Measurements from ENCODE around the gene RPL41. TPM values are rescaled to one million over a fixed set of nuclear protein-coding genes. Genes with fewer than 3 reads are reported as not detected.

The RPL41 gene
- total and polyA plus RNA-seq, 9 of the 15 experiments (the other 6 are each of a cell fraction or from before 2014, with no cell fraction given): 3,403 to 11,276 (median 5,604) TPM

DNA sequence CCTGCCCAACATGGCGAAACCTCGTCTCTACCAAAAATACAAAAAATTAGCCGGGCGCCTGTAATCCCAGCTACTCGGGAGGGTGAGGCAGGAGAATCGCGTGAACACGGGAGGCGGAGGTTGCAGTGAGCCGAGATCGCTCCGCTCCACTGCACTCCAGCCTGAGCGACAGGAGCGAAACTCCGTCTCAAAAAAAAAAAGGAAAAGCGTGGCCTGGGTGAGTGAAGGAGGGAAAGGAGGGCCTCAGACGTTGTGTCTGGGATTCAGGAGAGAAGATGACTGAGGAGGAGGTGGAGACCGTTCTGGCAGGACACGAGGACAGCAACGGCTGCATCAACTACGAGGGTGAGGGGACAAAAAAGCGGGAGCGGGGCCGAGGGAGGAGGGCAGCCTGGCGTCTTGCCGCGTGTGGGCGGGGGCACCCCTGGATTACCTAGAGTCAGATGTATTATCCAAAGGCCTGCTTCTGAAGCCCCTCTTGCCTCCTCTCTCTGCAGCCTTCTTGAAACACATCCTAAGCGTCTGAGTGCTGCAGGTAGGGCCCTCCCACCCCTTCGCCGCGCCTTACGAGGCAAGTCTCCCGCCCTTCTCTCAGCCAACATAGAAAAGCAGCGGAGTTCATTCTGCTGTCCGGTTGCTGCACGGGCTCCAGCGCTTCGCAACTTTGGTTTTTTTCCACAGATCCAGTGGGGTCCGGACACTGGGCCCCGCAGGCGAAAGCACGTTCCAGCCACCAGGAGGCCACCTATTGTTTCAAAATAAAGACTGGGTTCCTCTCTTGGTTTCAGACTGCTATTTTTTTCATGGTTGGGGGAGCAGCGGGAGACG is 41.0 kb downstream of the RPL41 start (continued):
- TF ChIP-seq, protein P1, sequence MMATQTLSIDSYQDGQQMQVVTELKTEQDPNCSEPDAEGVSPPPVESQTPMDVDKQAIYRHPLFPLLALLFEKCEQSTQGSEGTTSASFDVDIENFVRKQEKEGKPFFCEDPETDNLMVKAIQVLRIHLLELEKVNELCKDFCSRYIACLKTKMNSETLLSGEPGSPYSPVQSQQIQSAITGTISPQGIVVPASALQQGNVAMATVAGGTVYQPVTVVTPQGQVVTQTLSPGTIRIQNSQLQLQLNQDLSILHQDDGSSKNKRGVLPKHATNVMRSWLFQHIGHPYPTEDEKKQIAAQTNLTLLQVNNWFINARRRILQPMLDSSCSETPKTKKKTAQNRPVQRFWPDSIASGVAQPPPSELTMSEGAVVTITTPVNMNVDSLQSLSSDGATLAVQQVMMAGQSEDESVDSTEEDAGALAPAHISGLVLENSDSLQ (IDR thresholded peaks at IDR 0.05): peak; percentile 44; the same call in 1 of the 2 replicates
- TF ChIP-seq TAF9B (IDR thresholded peaks at IDR 0.05; ENCODE audit: partially characterized antibody) (no peak), SMARCB1 (IDR thresholded peaks at IDR 0.05; ENCODE audit: insufficient read length, low read depth) (no peak), MBD2 (IDR thresholded peaks at IDR 0.05; ENCODE audit: borderline replicate concordance, low read depth) (no peak), CEBPG (CRISPR knock-in tag; IDR thresholded peaks at IDR 0.05) (no peak), CEBPG (tag; conservative IDR thresholded peaks at IDR 0.05 in 1 of 2, IDR thresholded peaks at IDR 0.05 in 1 of 2) (no peak), RFX1 (IDR thresholded peaks at IDR 0.05) (no peak), PHB2 (IDR thresholded peaks at IDR 0.05; ENCODE audit: low read depth) (no peak), CBFB (CRISPR knock-in tag; IDR thresholded peaks at IDR 0.05) (no peak)
- TF ChIP-seq, protein P2, sequence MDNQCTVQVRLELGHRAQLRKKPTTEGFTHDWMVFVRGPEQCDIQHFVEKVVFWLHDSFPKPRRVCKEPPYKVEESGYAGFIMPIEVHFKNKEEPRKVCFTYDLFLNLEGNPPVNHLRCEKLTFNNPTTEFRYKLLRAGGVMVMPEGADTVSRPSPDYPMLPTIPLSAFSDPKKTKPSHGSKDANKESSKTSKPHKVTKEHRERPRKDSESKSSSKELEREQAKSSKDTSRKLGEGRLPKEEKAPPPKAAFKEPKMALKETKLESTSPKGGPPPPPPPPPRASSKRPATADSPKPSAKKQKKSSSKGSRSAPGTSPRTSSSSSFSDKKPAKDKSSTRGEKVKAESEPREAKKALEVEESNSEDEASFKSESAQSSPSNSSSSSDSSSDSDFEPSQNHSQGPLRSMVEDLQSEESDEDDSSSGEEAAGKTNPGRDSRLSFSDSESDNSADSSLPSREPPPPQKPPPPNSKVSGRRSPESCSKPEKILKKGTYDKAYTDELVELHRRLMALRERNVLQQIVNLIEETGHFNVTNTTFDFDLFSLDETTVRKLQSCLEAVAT (IDR thresholded peaks at IDR 0.05): peak in 1 of 2 experiments; percentile 90; a peak in 2 of 4 replicates
- TF ChIP-seq, protein P3, sequence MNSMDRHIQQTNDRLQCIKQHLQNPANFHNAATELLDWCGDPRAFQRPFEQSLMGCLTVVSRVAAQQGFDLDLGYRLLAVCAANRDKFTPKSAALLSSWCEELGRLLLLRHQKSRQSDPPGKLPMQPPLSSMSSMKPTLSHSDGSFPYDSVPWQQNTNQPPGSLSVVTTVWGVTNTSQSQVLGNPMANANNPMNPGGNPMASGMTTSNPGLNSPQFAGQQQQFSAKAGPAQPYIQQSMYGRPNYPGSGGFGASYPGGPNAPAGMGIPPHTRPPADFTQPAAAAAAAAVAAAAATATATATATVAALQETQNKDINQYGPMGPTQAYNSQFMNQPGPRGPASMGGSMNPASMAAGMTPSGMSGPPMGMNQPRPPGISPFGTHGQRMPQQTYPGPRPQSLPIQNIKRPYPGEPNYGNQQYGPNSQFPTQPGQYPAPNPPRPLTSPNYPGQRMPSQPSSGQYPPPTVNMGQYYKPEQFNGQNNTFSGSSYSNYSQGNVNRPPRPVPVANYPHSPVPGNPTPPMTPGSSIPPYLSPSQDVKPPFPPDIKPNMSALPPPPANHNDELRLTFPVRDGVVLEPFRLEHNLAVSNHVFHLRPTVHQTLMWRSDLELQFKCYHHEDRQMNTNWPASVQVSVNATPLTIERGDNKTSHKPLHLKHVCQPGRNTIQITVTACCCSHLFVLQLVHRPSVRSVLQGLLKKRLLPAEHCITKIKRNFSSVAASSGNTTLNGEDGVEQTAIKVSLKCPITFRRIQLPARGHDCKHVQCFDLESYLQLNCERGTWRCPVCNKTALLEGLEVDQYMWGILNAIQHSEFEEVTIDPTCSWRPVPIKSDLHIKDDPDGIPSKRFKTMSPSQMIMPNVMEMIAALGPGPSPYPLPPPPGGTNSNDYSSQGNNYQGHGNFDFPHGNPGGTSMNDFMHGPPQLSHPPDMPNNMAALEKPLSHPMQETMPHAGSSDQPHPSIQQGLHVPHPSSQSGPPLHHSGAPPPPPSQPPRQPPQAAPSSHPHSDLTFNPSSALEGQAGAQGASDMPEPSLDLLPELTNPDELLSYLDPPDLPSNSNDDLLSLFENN (IDR thresholded peaks at IDR 0.05; ENCODE audit: low read depth in 2 of 2, low read length in 2 of 2): no peak
- TF ChIP-seq, protein P4, sequence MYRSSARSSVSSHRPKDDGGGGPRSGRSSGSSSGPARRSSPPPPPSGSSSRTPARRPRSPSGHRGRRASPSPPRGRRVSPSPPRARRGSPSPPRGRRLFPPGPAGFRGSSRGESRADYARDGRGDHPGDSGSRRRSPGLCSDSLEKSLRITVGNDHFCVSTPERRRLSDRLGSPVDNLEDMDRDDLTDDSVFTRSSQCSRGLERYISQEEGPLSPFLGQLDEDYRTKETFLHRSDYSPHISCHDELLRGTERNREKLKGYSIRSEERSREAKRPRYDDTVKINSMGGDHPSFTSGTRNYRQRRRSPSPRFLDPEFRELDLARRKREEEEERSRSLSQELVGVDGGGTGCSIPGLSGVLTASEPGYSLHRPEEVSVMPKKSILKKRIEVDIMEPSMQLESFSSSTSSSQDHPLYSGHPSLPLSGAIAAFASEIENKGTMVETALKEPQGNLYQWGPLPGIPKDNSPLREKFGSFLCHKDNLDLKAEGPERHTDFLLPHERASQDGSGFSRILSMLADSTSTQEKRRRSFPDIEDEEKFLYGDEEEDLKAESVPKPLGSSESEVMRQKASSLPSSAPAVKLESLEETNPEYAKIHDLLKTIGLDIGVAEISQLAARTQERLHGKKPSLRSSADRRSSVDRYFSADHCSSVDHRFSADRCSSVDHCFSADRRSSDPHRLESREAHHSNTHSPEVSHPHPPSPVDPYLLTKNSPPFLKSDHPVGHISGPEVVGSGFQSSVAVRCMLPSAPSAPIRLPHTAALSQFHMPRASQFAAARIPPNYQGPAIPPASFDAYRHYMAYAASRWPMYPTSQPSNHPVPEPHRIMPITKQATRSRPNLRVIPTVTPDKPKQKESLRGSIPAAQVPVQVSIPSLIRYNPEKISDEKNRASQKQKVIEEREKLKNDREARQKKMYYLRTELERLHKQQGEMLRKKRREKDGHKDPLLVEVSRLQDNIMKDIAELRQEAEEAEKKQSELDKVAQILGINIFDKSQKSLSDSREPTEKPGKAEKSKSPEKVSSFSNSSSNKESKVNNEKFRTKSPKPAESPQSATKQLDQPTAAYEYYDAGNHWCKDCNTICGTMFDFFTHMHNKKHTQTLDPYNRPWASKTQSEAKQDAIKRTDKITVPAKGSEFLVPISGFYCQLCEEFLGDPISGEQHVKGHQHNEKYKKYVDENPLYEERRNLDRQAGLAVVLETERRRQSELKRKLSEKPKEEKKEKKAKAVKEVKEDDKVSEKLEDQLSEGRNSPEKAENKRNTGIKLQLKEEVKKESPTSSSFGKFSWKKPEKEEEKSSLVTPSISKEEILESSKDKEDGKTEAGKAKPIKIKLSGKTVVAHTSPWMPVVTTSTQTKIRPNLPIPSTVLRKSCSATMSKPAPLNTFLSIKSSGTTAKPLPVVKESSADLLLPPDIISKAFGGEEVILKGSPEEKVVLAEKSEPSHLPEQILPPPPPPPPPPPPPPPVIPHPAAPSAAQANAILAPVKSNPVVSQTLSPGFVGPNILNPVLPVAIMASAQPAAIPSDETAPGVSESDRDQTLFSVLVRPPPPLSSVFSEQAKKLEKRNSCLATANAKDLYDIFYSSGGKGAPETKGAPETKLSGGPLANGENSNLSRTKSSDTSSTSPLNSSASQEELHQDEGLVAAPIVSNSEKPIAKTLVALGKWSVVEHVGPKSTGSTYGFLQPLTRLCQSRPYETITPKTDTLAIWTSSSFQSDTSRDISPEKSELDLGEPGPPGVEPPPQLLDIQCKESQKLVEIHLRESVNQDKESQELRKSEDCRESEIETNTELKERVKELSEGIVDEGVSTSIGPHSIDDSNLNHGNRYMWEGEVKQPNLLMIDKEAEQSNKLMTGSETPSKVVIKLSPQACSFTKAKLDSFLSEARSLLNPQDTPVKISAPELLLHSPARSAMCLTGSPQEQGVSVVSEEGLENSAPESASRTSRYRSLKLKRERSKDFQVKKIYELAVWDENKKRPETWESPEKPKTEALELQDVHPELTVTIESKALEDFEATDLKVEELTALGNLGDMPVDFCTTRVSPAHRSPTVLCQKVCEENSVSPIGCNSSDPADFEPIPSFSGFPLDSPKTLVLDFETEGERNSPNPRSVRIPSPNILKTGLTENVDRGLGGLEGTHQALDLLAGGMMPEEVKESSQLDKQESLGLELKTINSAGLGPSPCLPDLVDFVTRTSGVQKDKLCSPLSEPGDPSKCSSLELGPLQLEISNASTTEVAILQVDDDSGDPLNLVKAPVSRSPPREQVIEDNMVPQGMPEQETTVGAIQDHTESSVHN (IDR thresholded peaks at IDR 0.05; ENCODE audit: borderline replicate concordance in 1 of 2, low read depth in 1 of 2): no peak

Measured in K562 (cell line).